ENCODE data around the gene TRMU. TPM values are rescaled to one million over a fixed set of nuclear protein-coding genes. Genes with fewer than 3 reads are reported as not detected.

TRMU gene
- total RNA-seq, 1 experiment from 2014 or later, result 46.6 TPM

DNA sequence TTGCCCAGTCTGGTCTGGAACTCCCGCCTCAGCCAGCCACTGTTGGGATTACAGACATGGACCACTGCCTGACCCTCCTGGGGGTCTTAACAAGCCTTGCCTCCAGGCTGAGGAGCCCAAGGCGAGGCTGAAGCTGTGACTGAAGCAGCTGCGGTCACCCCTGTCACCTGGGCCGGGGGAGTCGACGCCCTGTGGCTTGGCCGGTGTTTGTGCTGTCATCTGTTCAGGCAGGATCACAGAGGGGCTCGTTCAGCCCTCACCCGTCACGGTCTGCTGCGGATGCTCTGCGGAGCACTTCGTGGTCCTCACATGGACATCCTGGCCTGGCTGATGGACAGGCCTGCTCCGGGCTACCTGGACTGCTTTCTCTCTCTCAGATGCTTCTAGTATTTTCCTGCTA, 23.8 kb downstream of the TRMU start:
- no peak overlapping the region for H3K4me3 Mint-ChIP-seq (ENCODE audit: unreplicated experiment)
- H3K9me3 Mint-ChIP-seq (ENCODE audit: unreplicated experiment), result no peaks in the 10 kb centered on the region
- H3K27ac Mint-ChIP-seq (ENCODE audit: low read depth, unreplicated experiment), result no peak overlapping the region
- intact Hi-C loops (cut with micrococcal nuclease), result no loop called here
- no peaks in the 10 kb centered on the region for H3K27me3 Mint-ChIP-seq (ENCODE audit: insufficient read depth, unreplicated experiment)
- CTCF ChIA-PET, result interaction anchor here (0.7 to 1.0 kb wide), 4 partner anchors 8 to 182 kb away, joined by 3 to 5 read pairs (median 4); no protein-coding TSS in a partner anchor
- BruUV-seq (replicated peaks), result no TSS peak
- POLR2A ChIA-PET, result interaction anchor here (0.8 kb wide), 1 partner anchor 183 kb away, joined by 3 read pairs; no protein-coding TSS in a partner anchor
- no peak for TF ChIP-seq CTCF (IDR thresholded peaks at IDR 0.05; ENCODE audit: unreplicated experiment)
- DNase-seq (ENCODE audit: unreplicated experiment), result no peak
- peaks cover 34% of the 10 kb centered on the region for H3K36me3 Mint-ChIP-seq (ENCODE audit: insufficient read depth, unreplicated experiment)
- H3K4me1 Mint-ChIP-seq (ENCODE audit: insufficient read depth, unreplicated experiment), result peaks cover 6% of the 10 kb centered on the region

- POLR2A ChIA-PET, result no interaction called here
- TF ChIP-seq CTCF (IDR thresholded peaks at IDR 0.05; ENCODE audit: unreplicated experiment), result no peak
- intact Hi-C loops (cut with micrococcal nuclease), result no loop called here
- Mint-ChIP-seq H3K9me3 (ENCODE audit: unreplicated experiment) (no peaks in the 10 kb centered on the region), H3K36me3 (ENCODE audit: insufficient read depth, unreplicated experiment) (peaks cover 32% of the 10 kb centered on the region), H3K27me3 (ENCODE audit: insufficient read depth, unreplicated experiment) (no peaks in the 10 kb centered on the region), H3K4me1 (ENCODE audit: insufficient read depth, unreplicated experiment) (peaks cover 6% of the 10 kb centered on the region), H3K27ac (ENCODE audit: low read depth, unreplicated experiment) (no peak overlapping the region), H3K4me3 (ENCODE audit: unreplicated experiment) (no peak overlapping the region)
- no TSS peak for BruUV-seq (replicated peaks)
- no peak for DNase-seq (ENCODE audit: unreplicated experiment)
- CTCF ChIA-PET, result interaction anchor here (0.8 kb wide), 1 partner anchor 182 kb away, joined by 4 read pairs; no protein-coding TSS in a partner anchor
These were observed 24.6 kb downstream of the TRMU start for GRCh38 chr22:46360097-46360496.

DNA sequence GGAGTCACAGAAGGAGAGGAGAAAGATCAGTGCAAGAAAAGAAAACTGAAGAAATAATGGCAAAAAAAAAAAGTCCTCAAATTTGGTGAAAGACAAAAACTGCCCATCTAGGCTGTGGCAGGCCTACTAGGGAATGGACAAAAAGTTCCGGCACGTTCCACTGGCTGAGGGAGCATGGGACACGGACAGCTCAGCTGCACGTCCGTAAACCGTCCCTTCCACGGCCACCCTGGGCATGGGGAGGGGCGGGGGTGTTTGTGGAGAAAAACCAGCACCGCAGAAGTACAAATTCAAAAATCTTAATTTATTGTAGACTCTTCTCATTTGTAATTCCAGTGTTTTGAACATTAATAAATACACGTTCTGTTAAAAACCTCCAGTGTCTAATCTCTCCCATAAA, 25.4 kb downstream of the TRMU start:
- ChIA-PET POLR2A (no interaction called here), CTCF (interaction anchor here (0.5 kb wide), 1 partner anchor 446 kb away, joined by 3 read pairs; no protein-coding TSS in a partner anchor)
- TF ChIP-seq CTCF (IDR thresholded peaks at IDR 0.05; ENCODE audit: unreplicated experiment), result no peak
- H3K9me3 Mint-ChIP-seq (ENCODE audit: unreplicated experiment), result no peaks in the 10 kb centered on the region
- H3K4me1 Mint-ChIP-seq (ENCODE audit: insufficient read depth, unreplicated experiment), result no peaks in the 10 kb centered on the region
- peaks cover 29% of the 10 kb centered on the region for H3K36me3 Mint-ChIP-seq (ENCODE audit: insufficient read depth, unreplicated experiment)
- no peak overlapping the region for H3K4me3 Mint-ChIP-seq (ENCODE audit: unreplicated experiment)
- intact Hi-C loops (cut with micrococcal nuclease), result no loop called here
- no peaks in the 10 kb centered on the region for H3K27me3 Mint-ChIP-seq (ENCODE audit: insufficient read depth, unreplicated experiment)
- DNase-seq (ENCODE audit: unreplicated experiment), result no peak
- H3K27ac Mint-ChIP-seq (ENCODE audit: low read depth, unreplicated experiment), result no peak overlapping the region
- no TSS peak for BruUV-seq (replicated peaks)

- Mint-ChIP-seq H3K4me1 (ENCODE audit: insufficient read depth, unreplicated experiment) (no peaks in the 10 kb centered on the region), H3K27ac (ENCODE audit: low read depth, unreplicated experiment) (no peak overlapping the region), H3K9me3 (ENCODE audit: unreplicated experiment) (no peaks in the 10 kb centered on the region), H3K4me3 (ENCODE audit: unreplicated experiment) (no peak overlapping the region), H3K27me3 (ENCODE audit: insufficient read depth, unreplicated experiment) (no peaks in the 10 kb centered on the region), H3K36me3 (ENCODE audit: insufficient read depth, unreplicated experiment) (peaks cover 29% of the 10 kb centered on the region)
- DNase-seq (ENCODE audit: unreplicated experiment), result no peak
- no TSS peak for BruUV-seq (replicated peaks)
- CTCF ChIA-PET, result interaction anchor here (1.0 kb wide), 1 partner anchor 181 kb away, joined by 4 read pairs; no protein-coding TSS in a partner anchor
- POLR2A ChIA-PET, result no interaction called here
- TF ChIP-seq CTCF (IDR thresholded peaks at IDR 0.05; ENCODE audit: unreplicated experiment), result no peak
- intact Hi-C loops (cut with micrococcal nuclease), result no loop called here
These were observed 26.3 kb downstream of the TRMU start for GRCh38 chr22:46361826-46362202.
